AG09309 (cell line): ENCODE results near the gene CTDSPL.

Source experiments
- DNase-seq: peaks from one replicate; pipeline ENCODE4 v3.0.0-alpha.2; 2010; ENCODE audit warnings: low read depth
- H3K4me3 ChIP-seq: 2 replicates; pipeline ENCODE4 v1.5.1; 2011; ENCODE audit warnings: mild to moderate bottlenecking, low read depth, low read length, moderate library complexity; ENCODE audit not compliant: control insufficient read depth
- TF ChIP-seq, protein P1 (sequence below): IDR thresholded peaks from 2 replicates; pipeline ENCODE4 v1.5.1; 2011; ENCODE audit warnings: mild to moderate bottlenecking, low read depth, low read length, inconsistent platforms; ENCODE audit not compliant: insufficient read depth, control insufficient read depth; ENCODE audit errors: missing control alignments

CTDSPL gene

DNA sequence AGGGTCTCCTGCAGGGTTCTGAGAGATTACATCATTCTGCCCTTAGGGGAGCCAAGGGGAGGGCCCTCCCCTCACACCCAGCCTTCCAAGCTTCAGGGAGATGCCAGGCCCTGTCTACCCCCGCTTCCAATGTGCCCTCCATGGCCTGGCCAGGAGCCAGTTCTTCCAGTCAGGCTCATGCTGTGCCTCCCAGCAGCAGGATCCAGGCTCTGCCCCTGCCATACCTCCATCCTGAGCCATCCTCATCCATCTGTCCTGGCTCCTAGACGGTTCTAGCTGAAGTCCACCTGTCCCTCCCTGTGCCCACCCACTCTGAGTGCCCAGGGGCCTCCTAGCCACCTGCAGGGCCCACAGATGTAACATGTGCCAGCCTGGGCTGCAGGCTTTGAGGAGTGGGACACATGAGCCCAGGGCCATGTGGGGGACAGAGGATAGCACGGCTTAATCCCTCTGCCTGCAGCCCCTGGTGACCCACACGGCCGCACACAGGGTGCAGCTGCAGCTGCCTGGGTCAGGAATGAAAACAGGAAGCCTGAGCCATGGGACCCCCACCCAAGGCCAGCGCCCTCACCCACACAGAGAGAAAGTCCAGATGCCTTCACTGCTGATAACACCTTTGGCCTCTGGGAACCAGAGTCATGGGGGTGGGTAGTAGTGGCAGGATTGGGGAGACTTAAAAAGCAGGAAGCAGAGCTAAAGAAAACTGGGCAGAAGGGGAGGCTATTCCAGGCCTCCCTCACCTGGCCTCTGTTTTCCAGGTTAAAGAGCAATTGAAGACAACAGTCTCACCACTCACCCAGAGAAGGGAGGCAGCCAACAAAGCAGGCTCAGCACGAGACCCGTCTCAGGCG, 156.0 kb downstream of the CTDSPL start:
- no peak for DNase-seq
- H3K4me3 ChIP-seq: no peak overlapping the region
- TF ChIP-seq, protein P1, sequence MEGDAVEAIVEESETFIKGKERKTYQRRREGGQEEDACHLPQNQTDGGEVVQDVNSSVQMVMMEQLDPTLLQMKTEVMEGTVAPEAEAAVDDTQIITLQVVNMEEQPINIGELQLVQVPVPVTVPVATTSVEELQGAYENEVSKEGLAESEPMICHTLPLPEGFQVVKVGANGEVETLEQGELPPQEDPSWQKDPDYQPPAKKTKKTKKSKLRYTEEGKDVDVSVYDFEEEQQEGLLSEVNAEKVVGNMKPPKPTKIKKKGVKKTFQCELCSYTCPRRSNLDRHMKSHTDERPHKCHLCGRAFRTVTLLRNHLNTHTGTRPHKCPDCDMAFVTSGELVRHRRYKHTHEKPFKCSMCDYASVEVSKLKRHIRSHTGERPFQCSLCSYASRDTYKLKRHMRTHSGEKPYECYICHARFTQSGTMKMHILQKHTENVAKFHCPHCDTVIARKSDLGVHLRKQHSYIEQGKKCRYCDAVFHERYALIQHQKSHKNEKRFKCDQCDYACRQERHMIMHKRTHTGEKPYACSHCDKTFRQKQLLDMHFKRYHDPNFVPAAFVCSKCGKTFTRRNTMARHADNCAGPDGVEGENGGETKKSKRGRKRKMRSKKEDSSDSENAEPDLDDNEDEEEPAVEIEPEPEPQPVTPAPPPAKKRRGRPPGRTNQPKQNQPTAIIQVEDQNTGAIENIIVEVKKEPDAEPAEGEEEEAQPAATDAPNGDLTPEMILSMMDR: no peak

DNA sequence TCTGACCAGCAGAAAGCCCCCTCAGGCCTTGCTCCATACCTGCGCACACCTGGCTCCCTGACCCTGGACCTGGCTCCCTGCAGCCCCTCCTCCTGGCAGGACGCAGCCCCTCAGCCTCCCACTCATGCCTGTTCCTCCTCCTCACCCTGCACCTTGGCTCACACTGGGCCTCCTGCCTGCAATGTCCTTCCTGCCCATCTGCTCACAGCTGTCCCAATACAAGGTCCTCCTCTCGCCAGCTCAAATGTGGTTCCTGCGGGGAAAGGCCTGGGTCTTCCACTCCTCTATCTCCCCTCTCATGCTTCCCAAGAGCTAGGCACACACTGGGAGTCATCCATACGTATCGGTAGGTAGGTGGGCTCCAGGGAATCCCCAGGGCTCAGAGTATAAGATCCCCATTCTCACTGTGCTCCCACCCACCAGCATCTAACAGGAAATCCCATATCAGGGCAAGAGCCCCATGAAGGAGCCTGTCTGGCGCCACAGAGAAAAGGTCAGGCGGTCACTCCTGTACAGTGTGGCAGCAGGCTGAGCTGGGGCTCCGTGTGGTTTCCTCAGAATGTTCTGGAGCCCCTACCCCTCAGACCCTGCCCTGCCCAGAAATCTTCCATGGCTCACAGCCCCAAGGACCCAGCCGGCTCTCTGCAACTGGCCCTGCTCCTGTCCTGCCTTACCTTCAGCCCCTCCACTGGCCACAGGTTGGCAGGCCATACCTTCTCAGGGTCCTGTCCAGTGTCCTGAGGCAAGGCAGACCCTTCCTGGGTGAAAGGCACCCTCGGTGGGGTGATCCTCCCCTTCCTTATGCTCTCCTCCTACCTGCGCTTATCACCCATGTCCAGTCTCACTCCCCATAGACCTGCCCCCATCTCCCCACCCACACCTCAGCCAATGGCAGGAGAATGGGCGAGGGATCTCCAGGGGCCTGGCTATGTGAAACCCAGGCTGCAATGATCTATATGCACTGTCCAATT, 156.9 kb downstream of the CTDSPL start:
- no peak overlapping the region for H3K4me3 ChIP-seq
- TF ChIP-seq, protein P1: no peak
- DNase-seq: no peak

DNA sequence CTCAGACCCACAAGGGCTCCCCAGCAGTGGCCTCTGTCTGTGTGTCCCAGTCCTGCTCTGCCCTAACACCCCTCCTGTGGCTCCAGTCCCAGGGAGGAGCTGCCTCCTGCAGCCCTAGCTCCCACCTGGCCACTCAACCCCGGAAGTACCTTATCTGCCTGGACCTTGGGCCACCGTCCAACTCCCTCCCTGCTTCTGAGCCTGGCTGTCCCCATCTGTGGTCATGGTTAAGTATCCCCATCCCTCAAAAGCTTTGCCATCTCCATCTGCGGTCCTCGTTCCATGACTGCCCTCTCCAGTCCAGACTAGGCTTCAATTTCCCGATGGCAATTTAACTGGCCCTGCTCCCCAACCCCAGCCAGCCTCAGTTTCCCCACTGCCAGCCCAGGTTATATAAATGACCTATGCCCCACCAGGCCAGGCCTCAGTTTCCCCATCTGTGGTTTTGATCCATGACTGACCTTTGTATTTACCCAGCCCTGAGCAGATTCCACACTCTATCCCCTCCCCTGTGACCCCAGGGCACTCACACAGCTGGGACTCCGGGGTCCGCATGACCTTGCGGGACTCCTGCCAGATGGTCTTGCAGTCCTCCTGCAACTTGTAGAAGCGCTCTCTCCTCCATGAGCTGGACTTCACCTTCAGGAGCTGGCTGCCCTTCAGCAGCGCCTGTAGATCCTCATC, 158.1 kb downstream of the CTDSPL start:
- TF ChIP-seq, protein P1: no peak
- no peak for DNase-seq
- H3K4me3 ChIP-seq: no peak overlapping the region

DNA sequence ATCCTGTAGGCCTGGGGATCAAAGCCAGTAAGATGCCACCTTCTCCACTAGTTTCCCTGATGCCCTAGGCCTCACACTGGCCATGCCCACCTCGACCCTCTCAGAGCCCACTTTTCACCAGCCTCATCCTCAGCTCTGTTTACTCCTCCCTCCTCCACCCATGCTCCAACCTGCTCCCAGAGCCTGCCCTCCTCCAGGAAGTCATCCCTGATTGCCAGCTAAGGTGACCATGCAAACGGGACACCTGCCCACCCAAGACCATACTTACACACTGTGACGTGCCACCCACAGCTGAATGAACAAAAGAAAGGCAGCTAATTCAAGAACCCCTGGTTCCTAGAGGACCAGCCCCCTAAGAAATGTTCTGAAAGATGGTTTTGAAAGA, 158.7 kb downstream of the CTDSPL start:
- TF ChIP-seq, protein P1: no peak
- no peak overlapping the region for H3K4me3 ChIP-seq
- DNase-seq: no peak

DNA sequence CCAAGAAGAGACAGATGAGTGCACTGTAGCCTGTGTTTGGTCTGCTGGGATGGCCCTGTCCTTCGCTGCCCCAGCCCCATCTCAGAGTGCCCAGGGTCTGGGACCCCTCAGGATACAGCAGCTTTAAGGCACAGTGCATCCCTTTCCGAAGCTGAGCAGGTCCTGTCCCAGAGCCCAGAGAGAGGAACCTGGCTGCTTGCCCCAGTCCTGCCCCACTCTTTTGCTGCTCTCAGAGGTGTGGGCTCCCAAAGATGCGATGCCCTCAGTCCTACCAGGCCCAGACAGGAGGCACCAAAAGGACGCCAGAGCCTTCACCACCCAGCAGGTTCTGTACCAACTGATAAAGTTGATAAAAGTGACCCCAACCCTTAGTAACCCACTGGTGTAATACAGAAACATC, 159.5 kb downstream of the CTDSPL start:
- no peak for DNase-seq
- no peak overlapping the region for H3K4me3 ChIP-seq
- TF ChIP-seq, protein P1: no peak

DNA sequence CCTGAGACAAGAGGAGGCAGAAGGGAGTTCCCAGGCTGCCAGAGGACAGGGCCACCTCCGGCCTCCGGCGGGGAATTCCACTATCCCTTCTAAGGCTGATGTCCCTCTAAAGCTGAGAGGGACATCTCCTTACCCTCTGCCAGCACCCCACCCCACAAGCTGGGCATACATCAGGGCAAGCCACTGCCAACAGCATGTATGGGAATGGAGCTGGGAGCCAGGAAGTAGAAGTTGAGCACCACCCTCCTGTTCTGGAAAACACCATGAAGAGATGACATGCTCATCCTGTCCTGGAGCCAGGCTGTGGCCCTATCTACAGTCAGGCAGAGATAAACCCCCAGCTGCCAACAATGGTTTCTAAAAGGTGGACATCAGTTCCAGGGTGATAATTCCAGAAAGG, 160.6 kb downstream of the CTDSPL start:
- H3K4me3 ChIP-seq: no peak overlapping the region
- TF ChIP-seq, protein P1: no peak
- no peak for DNase-seq
